Dermis microvascular lymphatic vessel endothelial cell (primary cell): ENCODE measurements around the gene SPTBN5. TPM values are rescaled to one million over a fixed set of nuclear protein-coding genes. Genes with fewer than 3 reads are reported as not detected.

ENCODE experiments used
- DNase-seq, 2 donors: peaks; one replicate each; pipeline versions ENCODE4 v3.0.0 to v3.0.0-alpha.2; 2010; ENCODE audit warnings: low read depth in 2 of 2
- total RNA-seq: library from RNA; depleted of rRNA; stranded (reverse); fragments of >200 nt; gene quantifications from 2 replicates; pipeline ENCODE4 v1.2.1, GENCODE V29; 2014

SPTBN5 gene
- total RNA-seq, 1 donor from 2014 or later: 2.7 TPM

GRCh38 chr15:41884458-41884857 lies 9.4 kb downstream of the SPTBN5 start:
- no peak for DNase-seq

GRCh38 chr15:41883484-41883825 lies 10.4 kb downstream of the SPTBN5 start:
- DNase-seq: no peak

- no peak for DNase-seq
Measured at GRCh38 chr15:41882689-41883483, 11.0 kb downstream of the SPTBN5 start.

GRCh38 chr15:41881920-41882688 lies 11.7 kb downstream of the SPTBN5 start:
- DNase-seq: no peak

GRCh38 chr15:41881550-41881919 lies 12.3 kb downstream of the SPTBN5 start:
- DNase-seq: no peak

GRCh38 chr15:41881086-41881485 lies 12.8 kb downstream of the SPTBN5 start:
- DNase-seq: no peak

- DNase-seq: no peak
Measured at GRCh38 chr15:41880156-41880877, 13.5 kb downstream of the SPTBN5 start.

GRCh38 chr15:41879321-41879845 lies 14.5 kb downstream of the SPTBN5 start:
- no peak for DNase-seq

GRCh38 chr15:41878355-41878699 lies 15.5 kb downstream of the SPTBN5 start:
- no peak for DNase-seq

GRCh38 chr15:41877631-41878354 lies 16.1 kb downstream of the SPTBN5 start:
- no peak for DNase-seq

GRCh38 chr15:41876689-41877088 lies 17.2 kb downstream of the SPTBN5 start:
- DNase-seq: no peak

GRCh38 chr15:41876007-41876406 lies 17.8 kb downstream of the SPTBN5 start:
- DNase-seq: no peak

GRCh38 chr15:41874736-41875135 lies 19.1 kb downstream of the SPTBN5 start:
- no peak for DNase-seq

GRCh38 chr15:41873711-41874110 lies 20.1 kb downstream of the SPTBN5 start:
- no peak for DNase-seq

- DNase-seq: no peak
Measured at GRCh38 chr15:41872166-41872747, 21.6 kb downstream of the SPTBN5 start.

GRCh38 chr15:41871175-41871905 lies 22.5 kb downstream of the SPTBN5 start:
- DNase-seq: no peak

- DNase-seq: no peak
Measured at GRCh38 chr15:41870689-41871081, 23.2 kb downstream of the SPTBN5 start.

- no peak for DNase-seq
Measured at GRCh38 chr15:41869770-41870688, 23.8 kb downstream of the SPTBN5 start.

- DNase-seq: no peak
Measured at GRCh38 chr15:41868321-41868720, 25.5 kb downstream of the SPTBN5 start.
